HepG2 (cell line): ENCODE measurements around the gene RCOR1. TPM values are rescaled to one million over a fixed set of nuclear protein-coding genes. Genes with fewer than 3 reads are reported as not detected.

Experiments used
- ATF7-NPFF ChIP-seq: sonication (generic); formaldehyde crosslinking; IDR thresholded peaks from 2 replicates; pipeline ENCODE4 v1.8.1; 2023; ENCODE audit warnings: mild to moderate bottlenecking, low read depth, missing genetic modification reagents, moderate library complexity
- EP300 ChIP-seq, 3 experiments: sonication (generic) in 1 of 3; formaldehyde crosslinking in 1 of 3; IDR thresholded peaks; 2 replicates each; pipeline versions ENCODE4 v1.5.1 to v1.6.1; 2011 to 2020; ENCODE audit warnings: low read depth in 2 of 3, low read length in 2 of 3, borderline replicate concordance in 1 of 3, improper control_type of control experiment in 1 of 3, mild to moderate bottlenecking in 1 of 3, missing genetic modification reagents in 1 of 3, moderate library complexity in 1 of 3
- GATA4 ChIP-seq: sonication (generic); IDR thresholded peaks from 2 replicates; pipeline ENCODE4 v1.6.1; 2016; ENCODE audit warnings: antibody characterized with exemption, low read depth, borderline replicate concordance
- GZF1 ChIP-seq: sonication (generic); formaldehyde crosslinking; IDR thresholded peaks from 2 replicates; pipeline ENCODE4 v1.5.1; 2020; ENCODE audit warnings: mild to moderate bottlenecking, missing genetic modification reagents
- KMT2B ChIP-seq: IDR thresholded peaks from 2 replicates; pipeline ENCODE4 v1.6.1; 2016; ENCODE audit warnings: missing genetic modification reagents, missing compliant biosample characterization
- ZNF547 ChIP-seq: sonication (generic); formaldehyde crosslinking; IDR thresholded peaks from 2 replicates; pipeline ENCODE4 v1.5.1; 2020; ENCODE audit warnings: mild to moderate bottlenecking, missing genetic modification reagents
- ZNF557 ChIP-seq: sonication (generic); formaldehyde crosslinking; IDR thresholded peaks from 2 replicates; pipeline ENCODE4 v1.4.0; 2020; ENCODE audit warnings: missing genetic modification reagents
- ZNF629 ChIP-seq: sonication (generic); formaldehyde crosslinking; conservative IDR thresholded peaks from 2 replicates; pipeline ENCODE4 v1.5.0; 2020; ENCODE audit warnings: missing genetic modification reagents
- polyA plus RNA-seq, 8 experiments: library from polyadenylated mRNA; depleted of rRNA in 3 of 8; stranded (reverse) in 7 of 8; unstranded in 1 of 8; fragments of >200 nt; fragmentation: Illumina TruSeq in 4 of 8; extraction: Trizol in 4 of 8; gene quantifications; 2 replicates each; pipeline versions ENCODE4 v1.2.1 to v1.2.3, GENCODE V29; 2011 to 2016; ENCODE audit warnings: low read depth in 4 of 8, missing spikeins in 1 of 8, mixed read lengths in 1 of 8; ENCODE audit not compliant: insufficient read depth in 1 of 8
- total RNA-seq, 5 experiments: library from RNA; depleted of rRNA; stranded (reverse); fragments of >200 nt; fragmentation: Illumina TruSeq; extraction: Trizol; gene quantifications; 2 replicates each; pipeline ENCODE4 v1.2.3, GENCODE V29; 2016; ENCODE audit warnings: low read depth in 1 of 5
- TF ChIP-seq, protein P1 (sequence below): sonication (generic); formaldehyde crosslinking; IDR thresholded peaks from 2 replicates; pipeline ENCODE4 v1.4.0; 2020; ENCODE audit warnings: low read depth, missing genetic modification reagents
- TF ChIP-seq, protein P2 (sequence below): sonication (generic); formaldehyde crosslinking; IDR thresholded peaks from 2 replicates; pipeline ENCODE4 v1.4.0; 2020; ENCODE audit warnings: missing genetic modification reagents, borderline replicate concordance
- TF ChIP-seq, protein P3 (sequence below): IDR thresholded peaks from 2 replicates; pipeline ENCODE4 v1.6.1; 2016; ENCODE audit warnings: mild to moderate bottlenecking, missing biosample characterization, missing genetic modification reagents
- TF ChIP-seq, protein P4 (sequence below): sonication (generic); formaldehyde crosslinking; IDR thresholded peaks from 2 replicates; pipeline ENCODE4 v1.4.0; 2020; ENCODE audit warnings: mild to moderate bottlenecking, missing genetic modification reagents
- TF ChIP-seq, protein P5 (sequence below): sonication (generic); formaldehyde crosslinking; IDR thresholded peaks from 2 replicates; pipeline ENCODE4 v1.4.0; 2020; ENCODE audit warnings: missing genetic modification reagents, borderline replicate concordance

RCOR1 gene
- total and polyA plus RNA-seq, 2 of the 13 experiments (the other 11 are each of a cell fraction or from before 2014, with no cell fraction given): 10.2 to 11.1 TPM

DNA sequence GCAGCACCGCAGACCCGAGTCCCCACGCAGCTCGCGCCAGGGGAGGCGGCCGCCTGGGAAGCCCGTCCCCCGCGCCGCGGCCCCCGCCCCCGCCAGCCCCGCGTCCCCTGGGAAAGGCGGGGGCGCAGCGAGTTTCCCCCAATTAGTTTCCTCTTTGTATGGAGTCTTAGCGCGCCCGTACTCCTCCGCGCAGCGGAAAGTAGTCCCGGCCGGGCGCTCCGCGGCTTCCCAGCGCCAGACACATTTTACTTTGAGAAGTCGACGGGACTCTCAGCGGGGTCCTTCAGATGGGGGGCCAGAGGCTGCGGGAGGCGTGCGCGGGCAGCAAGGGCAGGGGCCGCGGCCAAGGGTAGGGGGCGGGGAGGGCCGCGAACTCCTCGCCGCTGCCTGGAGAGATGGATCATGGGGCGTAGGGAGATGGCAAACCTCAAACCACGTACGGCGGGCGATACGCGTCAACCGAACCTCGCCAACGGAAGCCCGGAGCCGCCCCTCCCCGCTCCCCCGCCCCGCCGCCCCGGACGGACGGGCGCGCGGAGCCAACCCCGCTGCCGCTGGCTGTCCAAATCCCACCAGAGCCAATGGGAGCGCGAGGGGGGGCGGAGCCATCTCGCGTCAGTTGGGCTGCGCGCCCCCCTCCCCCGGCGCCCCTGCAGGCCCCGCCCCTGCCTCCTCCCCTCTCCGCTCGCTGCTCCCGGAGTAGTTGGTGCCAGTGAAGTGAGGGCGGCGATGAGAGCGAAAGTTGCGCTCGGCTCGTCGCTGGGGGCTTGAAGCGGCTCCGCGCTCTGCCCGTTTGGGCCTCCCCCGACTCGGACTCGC is at the start of gene RCOR1 (continued):
- TF ChIP-seq, protein P1, sequence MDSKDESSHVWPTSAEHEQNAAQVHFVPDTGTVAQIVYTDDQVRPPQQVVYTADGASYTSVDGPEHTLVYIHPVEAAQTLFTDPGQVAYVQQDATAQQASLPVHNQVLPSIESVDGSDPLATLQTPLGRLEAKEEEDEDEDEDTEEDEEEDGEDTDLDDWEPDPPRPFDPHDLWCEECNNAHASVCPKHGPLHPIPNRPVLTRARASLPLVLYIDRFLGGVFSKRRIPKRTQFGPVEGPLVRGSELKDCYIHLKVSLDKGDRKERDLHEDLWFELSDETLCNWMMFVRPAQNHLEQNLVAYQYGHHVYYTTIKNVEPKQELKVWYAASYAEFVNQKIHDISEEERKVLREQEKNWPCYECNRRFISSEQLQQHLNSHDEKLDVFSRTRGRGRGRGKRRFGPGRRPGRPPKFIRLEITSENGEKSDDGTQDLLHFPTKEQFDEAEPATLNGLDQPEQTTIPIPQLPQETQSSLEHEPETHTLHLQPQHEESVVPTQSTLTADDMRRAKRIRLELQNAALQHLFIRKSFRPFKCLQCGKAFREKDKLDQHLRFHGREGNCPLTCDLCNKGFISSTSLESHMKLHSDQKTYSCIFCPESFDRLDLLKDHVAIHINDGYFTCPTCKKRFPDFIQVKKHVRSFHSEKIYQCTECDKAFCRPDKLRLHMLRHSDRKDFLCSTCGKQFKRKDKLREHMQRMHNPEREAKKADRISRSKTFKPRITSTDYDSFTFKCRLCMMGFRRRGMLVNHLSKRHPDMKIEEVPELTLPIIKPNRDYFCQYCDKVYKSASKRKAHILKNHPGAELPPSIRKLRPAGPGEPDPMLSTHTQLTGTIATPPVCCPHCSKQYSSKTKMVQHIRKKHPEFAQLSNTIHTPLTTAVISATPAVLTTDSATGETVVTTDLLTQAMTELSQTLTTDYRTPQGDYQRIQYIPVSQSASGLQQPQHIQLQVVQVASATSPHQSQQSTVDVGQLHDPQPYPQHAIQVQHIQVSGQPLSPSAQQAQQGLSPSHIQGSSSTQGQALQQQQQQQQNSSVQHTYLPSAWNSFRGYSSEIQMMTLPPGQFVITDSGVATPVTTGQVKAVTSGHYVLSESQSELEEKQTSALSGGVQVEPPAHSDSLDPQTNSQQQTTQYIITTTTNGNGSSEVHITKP (CRISPR knock-in tag): no peak
- TF ChIP-seq GZF1 (CRISPR knock-in tag) (no peak), GATA4 (peak; percentile 39; the same call in 1 of the 2 replicates), EP300 (IDR thresholded peaks at IDR 0.05; ENCODE audit: low read depth in 2 of 2, low read length in 2 of 2) (no peak), EP300 (CRISPR knock-in tag; IDR thresholded peaks at IDR 0.05; ENCODE audit: borderline replicate concordance) (no peak), KMT2B (CRISPR knock-in tag) (0 out of 2 replicates have a peak, but pooled peaks have one; percentile 28), ZNF557 (CRISPR knock-in tag) (no peak), ZNF629 (no peak), ATF7-NPFF (CRISPR knock-in tag) (peak; percentile 1; the same call in 1 of the 2 replicates), ZNF547 (CRISPR knock-in tag) (no peak)
- TF ChIP-seq, protein P2, sequence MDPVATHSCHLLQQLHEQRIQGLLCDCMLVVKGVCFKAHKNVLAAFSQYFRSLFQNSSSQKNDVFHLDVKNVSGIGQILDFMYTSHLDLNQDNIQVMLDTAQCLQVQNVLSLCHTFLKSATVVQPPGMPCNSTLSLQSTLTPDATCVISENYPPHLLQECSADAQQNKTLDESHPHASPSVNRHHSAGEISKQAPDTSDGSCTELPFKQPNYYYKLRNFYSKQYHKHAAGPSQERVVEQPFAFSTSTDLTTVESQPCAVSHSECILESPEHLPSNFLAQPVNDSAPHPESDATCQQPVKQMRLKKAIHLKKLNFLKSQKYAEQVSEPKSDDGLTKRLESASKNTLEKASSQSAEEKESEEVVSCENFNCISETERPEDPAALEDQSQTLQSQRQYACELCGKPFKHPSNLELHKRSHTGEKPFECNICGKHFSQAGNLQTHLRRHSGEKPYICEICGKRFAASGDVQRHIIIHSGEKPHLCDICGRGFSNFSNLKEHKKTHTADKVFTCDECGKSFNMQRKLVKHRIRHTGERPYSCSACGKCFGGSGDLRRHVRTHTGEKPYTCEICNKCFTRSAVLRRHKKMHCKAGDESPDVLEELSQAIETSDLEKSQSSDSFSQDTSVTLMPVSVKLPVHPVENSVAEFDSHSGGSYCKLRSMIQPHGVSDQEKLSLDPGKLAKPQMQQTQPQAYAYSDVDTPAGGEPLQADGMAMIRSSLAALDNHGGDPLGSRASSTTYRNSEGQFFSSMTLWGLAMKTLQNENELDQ: no peak
- TF ChIP-seq, protein P3, sequence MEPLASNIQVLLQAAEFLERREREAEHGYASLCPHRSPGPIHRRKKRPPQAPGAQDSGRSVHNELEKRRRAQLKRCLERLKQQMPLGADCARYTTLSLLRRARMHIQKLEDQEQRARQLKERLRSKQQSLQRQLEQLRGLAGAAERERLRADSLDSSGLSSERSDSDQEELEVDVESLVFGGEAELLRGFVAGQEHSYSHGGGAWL: no peak; the same call in 1 of the 2 replicates
- TF ChIP-seq, protein P4, sequence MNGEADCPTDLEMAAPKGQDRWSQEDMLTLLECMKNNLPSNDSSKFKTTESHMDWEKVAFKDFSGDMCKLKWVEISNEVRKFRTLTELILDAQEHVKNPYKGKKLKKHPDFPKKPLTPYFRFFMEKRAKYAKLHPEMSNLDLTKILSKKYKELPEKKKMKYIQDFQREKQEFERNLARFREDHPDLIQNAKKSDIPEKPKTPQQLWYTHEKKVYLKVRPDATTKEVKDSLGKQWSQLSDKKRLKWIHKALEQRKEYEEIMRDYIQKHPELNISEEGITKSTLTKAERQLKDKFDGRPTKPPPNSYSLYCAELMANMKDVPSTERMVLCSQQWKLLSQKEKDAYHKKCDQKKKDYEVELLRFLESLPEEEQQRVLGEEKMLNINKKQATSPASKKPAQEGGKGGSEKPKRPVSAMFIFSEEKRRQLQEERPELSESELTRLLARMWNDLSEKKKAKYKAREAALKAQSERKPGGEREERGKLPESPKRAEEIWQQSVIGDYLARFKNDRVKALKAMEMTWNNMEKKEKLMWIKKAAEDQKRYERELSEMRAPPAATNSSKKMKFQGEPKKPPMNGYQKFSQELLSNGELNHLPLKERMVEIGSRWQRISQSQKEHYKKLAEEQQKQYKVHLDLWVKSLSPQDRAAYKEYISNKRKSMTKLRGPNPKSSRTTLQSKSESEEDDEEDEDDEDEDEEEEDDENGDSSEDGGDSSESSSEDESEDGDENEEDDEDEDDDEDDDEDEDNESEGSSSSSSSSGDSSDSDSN: peak; percentile 26; the same call in 1 of the 2 replicates
- TF ChIP-seq, protein P5, sequence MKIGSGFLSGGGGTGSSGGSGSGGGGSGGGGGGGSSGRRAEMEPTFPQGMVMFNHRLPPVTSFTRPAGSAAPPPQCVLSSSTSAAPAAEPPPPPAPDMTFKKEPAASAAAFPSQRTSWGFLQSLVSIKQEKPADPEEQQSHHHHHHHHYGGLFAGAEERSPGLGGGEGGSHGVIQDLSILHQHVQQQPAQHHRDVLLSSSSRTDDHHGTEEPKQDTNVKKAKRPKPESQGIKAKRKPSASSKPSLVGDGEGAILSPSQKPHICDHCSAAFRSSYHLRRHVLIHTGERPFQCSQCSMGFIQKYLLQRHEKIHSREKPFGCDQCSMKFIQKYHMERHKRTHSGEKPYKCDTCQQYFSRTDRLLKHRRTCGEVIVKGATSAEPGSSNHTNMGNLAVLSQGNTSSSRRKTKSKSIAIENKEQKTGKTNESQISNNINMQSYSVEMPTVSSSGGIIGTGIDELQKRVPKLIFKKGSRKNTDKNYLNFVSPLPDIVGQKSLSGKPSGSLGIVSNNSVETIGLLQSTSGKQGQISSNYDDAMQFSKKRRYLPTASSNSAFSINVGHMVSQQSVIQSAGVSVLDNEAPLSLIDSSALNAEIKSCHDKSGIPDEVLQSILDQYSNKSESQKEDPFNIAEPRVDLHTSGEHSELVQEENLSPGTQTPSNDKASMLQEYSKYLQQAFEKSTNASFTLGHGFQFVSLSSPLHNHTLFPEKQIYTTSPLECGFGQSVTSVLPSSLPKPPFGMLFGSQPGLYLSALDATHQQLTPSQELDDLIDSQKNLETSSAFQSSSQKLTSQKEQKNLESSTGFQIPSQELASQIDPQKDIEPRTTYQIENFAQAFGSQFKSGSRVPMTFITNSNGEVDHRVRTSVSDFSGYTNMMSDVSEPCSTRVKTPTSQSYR (CRISPR knock-in tag): no peak; the same call in 1 of the 2 replicates
